B cell (primary cell): ENCODE measurements around the gene ZNF799.

ENCODE experiments used
- EZH2 ChIP-seq: IDR thresholded peaks from 2 replicates; pipeline ENCODE4 v1.6.1; 2012; ENCODE audit warnings: borderline replicate concordance, low read depth, mild to moderate bottlenecking, moderate library complexity, low read length; ENCODE audit not compliant: insufficient read depth, poor library complexity, severe bottlenecking
- TF ChIP-seq, protein P1 (sequence below): fragments of 200-600 bp; IDR thresholded peaks from one replicate; pipeline ENCODE4 v1.8.0; 2022; ENCODE audit warnings: antibody characterized with exemption, mild to moderate bottlenecking

- TF ChIP-seq, protein P1, sequence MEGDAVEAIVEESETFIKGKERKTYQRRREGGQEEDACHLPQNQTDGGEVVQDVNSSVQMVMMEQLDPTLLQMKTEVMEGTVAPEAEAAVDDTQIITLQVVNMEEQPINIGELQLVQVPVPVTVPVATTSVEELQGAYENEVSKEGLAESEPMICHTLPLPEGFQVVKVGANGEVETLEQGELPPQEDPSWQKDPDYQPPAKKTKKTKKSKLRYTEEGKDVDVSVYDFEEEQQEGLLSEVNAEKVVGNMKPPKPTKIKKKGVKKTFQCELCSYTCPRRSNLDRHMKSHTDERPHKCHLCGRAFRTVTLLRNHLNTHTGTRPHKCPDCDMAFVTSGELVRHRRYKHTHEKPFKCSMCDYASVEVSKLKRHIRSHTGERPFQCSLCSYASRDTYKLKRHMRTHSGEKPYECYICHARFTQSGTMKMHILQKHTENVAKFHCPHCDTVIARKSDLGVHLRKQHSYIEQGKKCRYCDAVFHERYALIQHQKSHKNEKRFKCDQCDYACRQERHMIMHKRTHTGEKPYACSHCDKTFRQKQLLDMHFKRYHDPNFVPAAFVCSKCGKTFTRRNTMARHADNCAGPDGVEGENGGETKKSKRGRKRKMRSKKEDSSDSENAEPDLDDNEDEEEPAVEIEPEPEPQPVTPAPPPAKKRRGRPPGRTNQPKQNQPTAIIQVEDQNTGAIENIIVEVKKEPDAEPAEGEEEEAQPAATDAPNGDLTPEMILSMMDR, result peak; percentile 24
- no peak for TF ChIP-seq EZH2
Measured at GRCh38 chr19:12365236-12366162, 35.6 kb downstream of the ZNF799 start, which contains the start of gene ZNF442.
